ENCODE data around the gene HEATR9. TPM values are rescaled to one million over a fixed set of nuclear protein-coding genes. Genes with fewer than 3 reads are reported as not detected.

The HEATR9 gene
- total and polyA plus RNA-seq, 12 donors = not detected

DNA sequence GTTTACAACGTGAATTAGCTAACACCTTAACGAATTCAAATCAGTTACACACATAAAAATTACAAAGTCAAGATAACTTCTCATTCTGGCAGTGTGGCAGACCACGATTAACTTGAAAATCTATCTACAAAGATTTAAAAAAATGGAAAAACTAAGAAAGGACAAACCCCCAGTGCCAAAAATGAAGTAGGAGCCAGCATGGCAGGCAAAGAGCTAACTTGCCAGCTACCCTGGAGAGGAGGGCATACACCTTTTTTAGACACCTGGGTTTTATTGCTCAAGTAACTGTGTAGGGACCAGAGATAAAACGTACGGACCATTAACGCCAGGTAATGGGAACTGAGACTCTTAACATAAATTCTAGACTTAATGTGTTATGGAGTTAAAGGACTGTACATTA, 56.9 kb downstream of the HEATR9 start:
- 87 to 89% methylated on average over 6 of the region's 6 CpGs for WGBS, 2 donors
- H3K27me3 ChIP-seq = no peaks in the 10 kb centered on the region
- intact Hi-C loops (cut with DNase I) = no loop called here

DNA sequence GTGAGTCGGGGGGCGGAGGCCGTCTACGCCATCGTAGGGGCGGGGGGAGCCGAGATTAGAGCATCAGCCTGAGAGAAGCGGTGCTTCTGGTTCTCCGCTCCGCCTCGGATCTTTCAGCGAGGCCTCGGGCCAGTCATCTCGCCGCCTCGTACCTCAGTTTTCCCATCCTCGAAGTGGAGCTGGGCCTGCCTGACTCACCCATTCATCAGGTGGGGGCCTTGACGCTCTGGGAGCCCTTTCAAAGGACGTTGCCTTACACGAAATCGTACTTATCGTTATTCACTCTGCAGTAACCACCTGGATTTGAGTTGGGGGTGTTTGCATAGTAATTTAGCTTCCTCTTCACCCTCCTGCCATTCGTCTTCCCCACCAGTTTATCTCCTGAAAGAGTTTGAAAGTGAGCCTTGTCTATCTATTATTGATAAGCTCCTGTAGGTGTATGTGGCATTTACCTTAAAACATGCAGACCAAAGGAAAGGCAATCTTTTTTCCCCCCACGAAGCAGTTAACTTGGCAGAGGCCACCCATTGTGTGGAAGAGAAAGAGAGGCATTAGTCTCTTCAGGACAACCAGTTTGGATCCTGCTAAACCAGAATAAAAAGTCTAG, 58.7 kb downstream of the HEATR9 start:
- no peak for DNase-seq
- H3K27me3 ChIP-seq = no peaks in the 10 kb centered on the region
- no peaks in the 10 kb centered on the region for H3K9me3 ChIP-seq
- peak overlapping the region; percentile 52 to 95 (median 78) for H3K4me3 ChIP-seq
- WGBS, 2 donors = 0% methylated on average over 21 to 24 of the region's 24 CpGs
- peak in 1 of 8 donors; percentile 0 for ATAC-seq
- H3K4me1 ChIP-seq = peaks cover 0 to 57% (median 38%) of the 10 kb centered on the region in 9 donors
- TF ChIP-seq, protein P1, sequence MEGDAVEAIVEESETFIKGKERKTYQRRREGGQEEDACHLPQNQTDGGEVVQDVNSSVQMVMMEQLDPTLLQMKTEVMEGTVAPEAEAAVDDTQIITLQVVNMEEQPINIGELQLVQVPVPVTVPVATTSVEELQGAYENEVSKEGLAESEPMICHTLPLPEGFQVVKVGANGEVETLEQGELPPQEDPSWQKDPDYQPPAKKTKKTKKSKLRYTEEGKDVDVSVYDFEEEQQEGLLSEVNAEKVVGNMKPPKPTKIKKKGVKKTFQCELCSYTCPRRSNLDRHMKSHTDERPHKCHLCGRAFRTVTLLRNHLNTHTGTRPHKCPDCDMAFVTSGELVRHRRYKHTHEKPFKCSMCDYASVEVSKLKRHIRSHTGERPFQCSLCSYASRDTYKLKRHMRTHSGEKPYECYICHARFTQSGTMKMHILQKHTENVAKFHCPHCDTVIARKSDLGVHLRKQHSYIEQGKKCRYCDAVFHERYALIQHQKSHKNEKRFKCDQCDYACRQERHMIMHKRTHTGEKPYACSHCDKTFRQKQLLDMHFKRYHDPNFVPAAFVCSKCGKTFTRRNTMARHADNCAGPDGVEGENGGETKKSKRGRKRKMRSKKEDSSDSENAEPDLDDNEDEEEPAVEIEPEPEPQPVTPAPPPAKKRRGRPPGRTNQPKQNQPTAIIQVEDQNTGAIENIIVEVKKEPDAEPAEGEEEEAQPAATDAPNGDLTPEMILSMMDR (IDR thresholded peaks at IDR 0.05) = no peak
- no peaks in the 10 kb centered on the region for H3K36me3 ChIP-seq
- intact Hi-C loops (cut with DNase I) = no loop called here
- peak overlapping the region; percentile 80 to 98 (median 92) for H3K27ac ChIP-seq

More for the DNA sequence above, 56.9 kb downstream of the HEATR9 start:
- Histone ChIP-seq H3K4me3 (peak overlapping the region in 1 of 10 donors; percentile 87), H3K27ac (no peak overlapping the region), H3K9me3 (no peaks in the 10 kb centered on the region), H3K4me1 (peaks cover 0 to 73% (median 54%) of the 10 kb centered on the region in 9 donors), H3K36me3 (peaks cover 0 to 11% (median 0%) of the 10 kb centered on the region in 9 donors)
- DNase-seq = no peak
- no peak for ATAC-seq
- TF ChIP-seq, protein P1 (IDR thresholded peaks at IDR 0.05) = no peak

GRCh38 chr17:35808962-35809854, 59.5 kb downstream of the HEATR9 start, which contains the start of gene TAF15:
TSS of gene TAF15 (plus strand) at chr17:35809484. CDS start at chr17:35809570, 86 bp downstream.
- no peaks in the 10 kb centered on the region for H3K9me3 ChIP-seq
- ATAC-seq (peak; percentile 98 to 99 (median 98)), DNase-seq (peak; percentile 94 to 98)
- intact Hi-C loops (cut with DNase I) = no loop called here
- H3K4me3 ChIP-seq = peak within 1 kb of the TSS; percentile 52 to 95 (median 78)
- 1% methylated on average over 71 of the region's 71 CpGs for WGBS, 2 donors
- H3K4me1 ChIP-seq = peaks cover 0 to 56% (median 34%) of the 10 kb centered on the region in 9 donors
- no peaks in the 10 kb centered on the region for H3K36me3 ChIP-seq
- peak within 1 kb of the TSS; percentile 80 to 98 (median 92) for H3K27ac ChIP-seq
- TF ChIP-seq, protein P1 (IDR thresholded peaks at IDR 0.05) = peak; percentile 57 to 84 (median 69)
- H3K27me3 ChIP-seq = no peaks in the 10 kb centered on the region

DNA sequence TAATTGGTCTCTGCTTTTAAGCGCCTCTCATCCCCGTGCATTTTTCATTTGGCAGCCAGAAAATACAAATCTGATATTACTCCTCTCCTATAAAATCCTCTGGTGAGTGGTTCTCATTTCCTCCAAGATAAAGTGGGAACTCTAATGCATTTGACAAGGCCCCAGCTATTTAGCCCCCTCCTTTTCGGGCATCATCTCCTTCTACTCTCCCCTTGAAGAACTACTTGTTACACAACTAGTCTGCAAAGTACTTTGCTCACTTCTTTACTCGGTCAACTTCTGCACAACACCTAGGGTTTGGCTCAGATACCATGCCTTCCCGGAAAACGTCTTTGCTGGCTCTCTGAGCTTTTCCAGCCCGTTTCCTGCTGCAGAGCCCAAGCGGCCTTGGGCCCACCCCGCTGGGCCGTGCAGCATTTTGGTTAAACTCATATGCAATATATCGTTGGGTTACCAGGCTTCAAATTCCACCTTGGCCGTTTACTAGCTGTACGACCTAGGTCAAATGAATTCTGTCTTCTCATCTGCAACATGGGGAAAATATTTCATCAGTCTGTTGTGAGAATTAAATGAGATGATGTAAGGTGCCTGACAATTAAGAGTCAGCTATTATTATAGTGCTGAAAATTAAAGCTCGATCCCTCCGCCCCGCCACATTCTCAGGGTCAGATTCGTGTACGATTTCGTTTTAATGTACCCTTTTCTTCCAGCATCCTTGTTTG, 60.3 kb downstream of the HEATR9 start:
- H3K27me3 ChIP-seq = no peaks in the 10 kb centered on the region
- intact Hi-C loops (cut with DNase I) = no loop called here
- TF ChIP-seq, protein P1 (IDR thresholded peaks at IDR 0.05) = no peak
- no peak for DNase-seq
- WGBS, 2 donors = 26 to 27% methylated on average over 19 of the region's 19 CpGs
- peaks cover 0 to 52% (median 34%) of the 10 kb centered on the region in 9 donors for H3K4me1 ChIP-seq
- no peaks in the 10 kb centered on the region for H3K9me3 ChIP-seq
- no peak for ATAC-seq
- H3K36me3 ChIP-seq = no peaks in the 10 kb centered on the region
- peak overlapping the region; percentile 80 to 98 (median 92) for H3K27ac ChIP-seq
- H3K4me3 ChIP-seq = peak overlapping the region; percentile 14 to 95 (median 78)
